ENCODE data around the gene UBE2U. TPM values are rescaled to one million over a fixed set of nuclear protein-coding genes. Genes with fewer than 3 reads are reported as not detected.

UBE2U gene, protein sequence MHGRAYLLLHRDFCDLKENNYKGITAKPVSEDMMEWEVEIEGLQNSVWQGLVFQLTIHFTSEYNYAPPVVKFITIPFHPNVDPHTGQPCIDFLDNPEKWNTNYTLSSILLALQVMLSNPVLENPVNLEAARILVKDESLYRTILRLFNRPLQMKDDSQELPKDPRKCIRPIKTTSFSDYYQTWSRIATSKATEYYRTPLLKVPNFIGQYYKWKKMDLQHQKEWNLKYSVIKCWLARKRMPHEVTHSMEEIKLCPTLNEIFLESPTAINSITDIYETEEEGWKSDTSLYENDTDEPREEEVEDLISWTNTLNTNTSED
- polyA plus RNA-seq (2013, experiment 1 of 2), result not detected
- polyA plus RNA-seq (2013, experiment 2 of 2), result not detected

DNA sequence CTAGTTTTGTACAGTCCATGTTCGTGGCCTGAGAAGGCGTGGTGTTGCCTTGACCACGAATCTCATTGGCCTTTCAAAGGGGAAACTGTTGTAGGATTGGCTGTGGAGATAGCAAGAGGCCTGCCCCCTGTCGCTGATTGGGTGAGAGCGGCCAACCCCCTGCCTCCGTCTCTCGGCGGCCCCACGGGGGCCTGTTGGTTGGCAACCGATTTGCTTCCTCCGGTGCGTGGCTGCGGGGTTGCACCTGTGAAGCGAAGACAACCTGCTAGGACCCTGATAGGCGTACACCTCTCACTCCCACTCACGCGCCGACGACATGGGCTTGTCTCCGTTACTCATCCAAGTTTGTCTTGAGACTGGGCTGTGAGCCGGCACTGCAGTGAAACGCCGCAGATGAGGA, at the start of gene UBE2U:
Gene UBE2U, plus strand, starts transcription at position 204 of the 400 bp plus-strand sequence. CDS start 428 bp downstream, outside the sequence.
- no peak within 1 kb of the TSS for H3K4me3 ChIP-seq (ENCODE audit: extremely low read depth, insufficient read depth, low read length, poor library complexity, severe bottlenecking)
- no peaks in the 10 kb centered on the region for H3K4me1 ChIP-seq (ENCODE audit: control insufficient read depth, insufficient read depth, low read length, poor library complexity, severe bottlenecking)
- no peaks in the 10 kb centered on the region for H3K36me3 ChIP-seq (ENCODE audit: control insufficient read depth, insufficient read depth, low read length)
- H3K9me3 ChIP-seq (ENCODE audit: control insufficient read depth, low read length), result no peaks in the 10 kb centered on the region
- 95 to 98% methylated on average over 22 to 23 of the region's 23 CpGs for WGBS, 2 experiments (ENCODE audit: insufficient coverage in 2 of 2)
- no peak within 1 kb of the TSS for H3K27ac ChIP-seq (ENCODE audit: low read depth, low read length, severe bottlenecking)

DNA sequence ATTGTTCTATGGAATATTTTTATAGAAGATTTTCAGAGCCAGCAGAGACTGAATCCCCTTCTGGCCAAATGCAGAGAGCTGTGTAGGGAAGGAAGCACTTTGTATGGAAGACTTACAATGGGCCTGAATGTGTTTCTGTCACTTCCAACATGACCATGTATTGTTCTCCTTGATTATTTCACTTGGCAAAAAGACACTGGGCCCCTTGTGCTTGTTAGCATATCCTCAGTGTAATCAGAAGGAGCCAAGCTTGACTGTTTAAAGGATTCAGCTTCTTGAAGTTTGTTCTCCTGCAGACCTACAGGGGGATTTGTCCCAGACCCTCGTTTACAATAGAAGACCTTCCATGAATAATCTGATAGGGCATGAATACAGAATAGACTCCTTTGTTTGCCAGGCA, 48.1 kb upstream of the UBE2U start:
- no peak overlapping the region for H3K27ac ChIP-seq (ENCODE audit: low read depth, low read length, severe bottlenecking)
- H3K9me3 ChIP-seq (ENCODE audit: control insufficient read depth, low read length), result no peaks in the 10 kb centered on the region
- H3K36me3 ChIP-seq (ENCODE audit: control insufficient read depth, insufficient read depth, low read length), result peaks cover 12% of the 10 kb centered on the region
- no peaks in the 10 kb centered on the region for H3K4me1 ChIP-seq (ENCODE audit: control insufficient read depth, insufficient read depth, low read length, poor library complexity, severe bottlenecking)
- WGBS, 2 experiments (ENCODE audit: insufficient coverage in 2 of 2), result 60 to 67% methylated on average over 1 of the region's 1 CpG
- no peak overlapping the region for H3K4me3 ChIP-seq (ENCODE audit: extremely low read depth, insufficient read depth, low read length, poor library complexity, severe bottlenecking)

DNA sequence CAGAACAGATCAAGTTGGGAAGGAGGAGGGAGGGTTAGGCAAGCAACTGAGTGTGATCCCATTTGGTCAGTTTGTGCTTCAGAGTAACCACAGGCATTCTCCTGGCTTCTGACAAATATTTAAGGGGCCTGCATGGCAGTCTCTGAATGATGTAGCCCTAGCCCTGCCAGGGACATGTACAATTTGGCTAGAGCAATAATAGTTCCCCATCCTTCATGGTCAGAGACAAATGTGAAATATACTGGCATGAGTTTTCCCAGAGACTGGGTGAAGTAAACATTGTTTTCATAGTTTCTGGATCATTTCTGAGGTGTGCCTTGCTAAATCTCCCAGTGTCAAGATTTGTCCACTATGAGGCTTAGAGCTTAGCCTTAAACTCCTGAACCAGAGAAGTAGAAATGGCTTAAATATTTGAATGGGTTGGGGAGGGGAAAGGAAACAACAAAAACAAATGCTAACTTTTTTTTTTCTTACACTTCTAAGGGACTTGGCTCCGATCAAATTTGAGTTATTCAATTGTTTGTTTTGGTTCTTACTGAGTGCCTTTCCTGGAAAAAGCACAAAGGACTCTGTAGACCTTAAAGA, 42.0 kb upstream of the UBE2U start:
- no peaks in the 10 kb centered on the region for H3K9me3 ChIP-seq (ENCODE audit: control insufficient read depth, low read length)
- H3K4me3 ChIP-seq (ENCODE audit: extremely low read depth, insufficient read depth, low read length, poor library complexity, severe bottlenecking), result no peak overlapping the region
- H3K4me1 ChIP-seq (ENCODE audit: control insufficient read depth, insufficient read depth, low read length, poor library complexity, severe bottlenecking), result peaks cover 20% of the 10 kb centered on the region
- peak overlapping the region; percentile 48 for H3K27ac ChIP-seq (ENCODE audit: low read depth, low read length, severe bottlenecking)
- peaks cover 13% of the 10 kb centered on the region for H3K36me3 ChIP-seq (ENCODE audit: control insufficient read depth, insufficient read depth, low read length)
- no CpG with 5 or more reads among the region's 1 CpG for WGBS, 2 experiments (ENCODE audit: insufficient coverage in 2 of 2)

DNA sequence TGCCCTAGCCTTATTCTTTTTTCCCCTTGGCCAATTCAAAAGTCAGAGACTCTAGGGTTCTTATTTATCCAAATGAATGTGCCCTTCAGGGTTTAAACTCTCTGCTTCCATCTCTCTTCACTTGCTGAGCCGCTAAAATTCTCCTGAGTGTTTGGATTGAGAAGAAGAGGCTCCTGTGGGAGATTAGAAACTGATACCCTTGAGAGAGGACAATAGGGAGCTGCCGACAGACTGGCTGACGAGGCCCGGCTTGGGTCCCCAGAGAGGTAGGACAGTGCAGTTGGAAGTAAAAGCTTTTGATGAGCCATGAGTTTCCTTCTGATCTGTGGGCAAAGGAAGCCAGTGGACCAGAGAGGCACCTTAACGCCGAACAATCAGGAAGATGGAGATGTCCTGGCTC, 41.3 kb upstream of the UBE2U start:
- Histone ChIP-seq H3K27ac (ENCODE audit: low read depth, low read length, severe bottlenecking) (peak overlapping the region; percentile 48), H3K9me3 (ENCODE audit: control insufficient read depth, low read length) (no peaks in the 10 kb centered on the region), H3K4me3 (ENCODE audit: extremely low read depth, insufficient read depth, low read length, poor library complexity, severe bottlenecking) (no peak overlapping the region), H3K36me3 (ENCODE audit: control insufficient read depth, insufficient read depth, low read length) (peaks cover 19% of the 10 kb centered on the region), H3K4me1 (ENCODE audit: control insufficient read depth, insufficient read depth, low read length, poor library complexity, severe bottlenecking) (peaks cover 20% of the 10 kb centered on the region)
- WGBS, 2 experiments (ENCODE audit: insufficient coverage in 2 of 2), result 85 to 93% methylated on average over 6 of the region's 6 CpGs

DNA sequence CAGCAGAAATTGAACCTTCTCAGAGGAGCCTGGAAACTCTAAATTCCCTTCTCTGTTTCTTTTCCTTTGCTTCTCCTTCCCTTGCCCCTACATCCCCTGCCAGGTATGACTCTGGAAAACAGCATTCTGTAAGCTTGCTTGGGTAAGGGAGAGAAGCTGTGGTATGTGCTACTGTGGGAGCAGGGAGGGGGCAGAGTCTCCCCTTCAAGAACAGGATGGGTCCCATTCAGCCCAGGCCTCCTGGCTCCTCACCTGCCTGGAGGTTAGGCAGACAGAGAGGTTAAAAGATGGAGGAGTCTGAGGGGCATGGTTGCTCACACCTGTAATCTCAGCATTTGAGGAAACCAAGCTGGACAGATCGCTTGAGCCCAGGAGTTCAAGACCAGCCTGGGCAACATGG, 40.6 kb upstream of the UBE2U start:
- 100% methylated on average over 1 of the region's 1 CpG; no CpG with 5 or more reads in 1 of the 2 experiments for WGBS, 2 experiments (ENCODE audit: insufficient coverage in 2 of 2)
- Histone ChIP-seq H3K27ac (ENCODE audit: low read depth, low read length, severe bottlenecking) (no peak overlapping the region), H3K4me3 (ENCODE audit: extremely low read depth, insufficient read depth, low read length, poor library complexity, severe bottlenecking) (no peak overlapping the region), H3K9me3 (ENCODE audit: control insufficient read depth, low read length) (no peaks in the 10 kb centered on the region), H3K4me1 (ENCODE audit: control insufficient read depth, insufficient read depth, low read length, poor library complexity, severe bottlenecking) (peaks cover 20% of the 10 kb centered on the region), H3K36me3 (ENCODE audit: control insufficient read depth, insufficient read depth, low read length) (peaks cover 25% of the 10 kb centered on the region)

DNA sequence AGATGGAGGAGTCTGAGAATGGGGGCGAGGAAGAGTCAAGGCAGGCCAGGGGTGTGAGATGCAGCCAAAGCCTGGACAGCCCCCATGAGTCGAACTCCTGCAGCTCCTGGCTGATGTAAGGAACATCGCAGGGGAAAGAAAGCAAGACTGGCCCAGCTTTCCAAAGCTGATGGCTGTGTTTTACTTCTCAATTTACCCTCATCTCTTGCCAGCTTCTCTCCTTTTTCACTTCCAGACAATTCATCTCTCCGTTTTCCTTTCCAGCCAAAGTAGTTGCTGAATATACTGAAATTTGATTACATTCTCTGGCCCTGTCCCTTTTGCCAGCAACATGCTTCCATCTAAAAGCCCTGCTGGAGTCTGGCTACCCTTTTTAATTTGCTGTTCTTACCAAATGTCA, 40.0 kb upstream of the UBE2U start:
- WGBS, 2 experiments (ENCODE audit: insufficient coverage in 2 of 2), result 94 to 95% methylated on average over 4 of the region's 4 CpGs
- H3K36me3 ChIP-seq (ENCODE audit: control insufficient read depth, insufficient read depth, low read length), result peaks cover 31% of the 10 kb centered on the region
- H3K4me1 ChIP-seq (ENCODE audit: control insufficient read depth, insufficient read depth, low read length, poor library complexity, severe bottlenecking), result peaks cover 20% of the 10 kb centered on the region
- no peak overlapping the region for H3K4me3 ChIP-seq (ENCODE audit: extremely low read depth, insufficient read depth, low read length, poor library complexity, severe bottlenecking)
- peaks cover 2% of the 10 kb centered on the region for H3K9me3 ChIP-seq (ENCODE audit: control insufficient read depth, low read length)
- no peak overlapping the region for H3K27ac ChIP-seq (ENCODE audit: low read depth, low read length, severe bottlenecking)

DNA sequence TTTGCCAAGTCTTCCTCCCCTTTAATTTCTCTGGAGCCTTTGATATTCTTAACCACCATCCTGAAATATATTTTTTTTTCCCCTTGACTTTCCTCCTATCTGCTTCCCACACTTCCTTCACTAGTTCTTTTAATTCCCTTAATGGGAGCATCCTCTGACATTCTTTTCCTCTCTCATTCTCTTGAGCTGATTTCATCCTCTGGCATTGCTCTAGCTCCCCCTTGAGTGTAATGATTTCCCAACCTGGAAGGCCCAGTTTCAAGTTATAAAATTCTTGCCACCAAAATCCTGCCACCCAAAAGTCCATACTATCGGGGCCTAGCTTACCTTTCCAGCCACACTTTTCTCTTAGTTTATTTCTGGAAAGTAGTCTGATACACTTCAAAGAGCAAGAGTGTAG, 39.5 kb upstream of the UBE2U start:
- H3K4me3 ChIP-seq (ENCODE audit: extremely low read depth, insufficient read depth, low read length, poor library complexity, severe bottlenecking), result no peak overlapping the region
- peaks cover 34% of the 10 kb centered on the region for H3K36me3 ChIP-seq (ENCODE audit: control insufficient read depth, insufficient read depth, low read length)
- peaks cover 7% of the 10 kb centered on the region for H3K9me3 ChIP-seq (ENCODE audit: control insufficient read depth, low read length)
- H3K4me1 ChIP-seq (ENCODE audit: control insufficient read depth, insufficient read depth, low read length, poor library complexity, severe bottlenecking), result peaks cover 20% of the 10 kb centered on the region
- WGBS, 2 experiments (ENCODE audit: insufficient coverage in 2 of 2), result 60% methylated on average over 1 of the region's 1 CpG; no CpG with 5 or more reads in 1 of the 2 experiments
- no peak overlapping the region for H3K27ac ChIP-seq (ENCODE audit: low read depth, low read length, severe bottlenecking)

DNA sequence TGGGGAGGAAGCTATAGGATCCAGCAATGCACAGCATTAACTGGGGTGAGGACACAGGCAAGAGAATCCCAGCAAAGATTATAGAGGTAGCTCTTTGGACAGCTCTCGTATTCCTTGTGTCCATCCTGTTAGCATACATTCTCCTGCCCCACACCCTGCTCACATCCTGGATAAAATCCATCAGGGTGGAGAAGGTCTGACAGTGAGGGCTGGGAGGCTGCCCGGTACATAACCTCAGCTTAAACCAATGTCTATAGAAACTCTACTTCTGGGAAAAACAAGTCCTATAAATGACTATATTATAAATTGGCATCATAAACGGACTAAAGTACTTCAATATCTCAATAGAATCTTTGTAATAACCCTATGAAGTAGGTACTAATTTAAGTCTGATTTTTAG, 36.8 kb upstream of the UBE2U start:
- H3K9me3 ChIP-seq (ENCODE audit: control insufficient read depth, low read length), result peaks cover 20% of the 10 kb centered on the region
- no peak overlapping the region for H3K27ac ChIP-seq (ENCODE audit: low read depth, low read length, severe bottlenecking)
- peaks cover 40% of the 10 kb centered on the region for H3K36me3 ChIP-seq (ENCODE audit: control insufficient read depth, insufficient read depth, low read length)
- 100% methylated on average over 1 of the region's 3 CpGs for WGBS, 2 experiments (ENCODE audit: insufficient coverage in 2 of 2)
- H3K4me1 ChIP-seq (ENCODE audit: control insufficient read depth, insufficient read depth, low read length, poor library complexity, severe bottlenecking), result peaks cover 15% of the 10 kb centered on the region
- no peak overlapping the region for H3K4me3 ChIP-seq (ENCODE audit: extremely low read depth, insufficient read depth, low read length, poor library complexity, severe bottlenecking)

DNA sequence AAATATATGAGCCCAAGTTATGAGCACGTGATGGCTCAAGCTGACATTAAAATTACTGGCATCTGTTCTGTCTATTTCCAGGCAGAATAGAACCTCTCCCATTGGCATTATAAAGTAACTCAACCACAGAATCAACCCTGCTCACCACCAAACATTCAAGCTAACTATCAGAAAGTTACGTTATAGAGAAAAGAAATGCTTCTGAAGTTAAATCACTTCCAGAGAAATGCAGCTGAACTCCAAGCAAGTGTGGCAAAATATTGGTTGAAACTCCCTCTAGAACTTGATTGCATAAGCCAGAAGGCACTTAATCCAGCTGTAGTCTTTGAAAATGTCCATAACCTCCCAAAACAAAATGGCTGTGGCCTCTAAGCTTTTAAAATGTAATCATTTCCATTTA, 36.2 kb upstream of the UBE2U start:
- peaks cover 14% of the 10 kb centered on the region for H3K4me1 ChIP-seq (ENCODE audit: control insufficient read depth, insufficient read depth, low read length, poor library complexity, severe bottlenecking)
- H3K9me3 ChIP-seq (ENCODE audit: control insufficient read depth, low read length), result peaks cover 20% of the 10 kb centered on the region
- no peak overlapping the region for H3K4me3 ChIP-seq (ENCODE audit: extremely low read depth, insufficient read depth, low read length, poor library complexity, severe bottlenecking)

DNA sequence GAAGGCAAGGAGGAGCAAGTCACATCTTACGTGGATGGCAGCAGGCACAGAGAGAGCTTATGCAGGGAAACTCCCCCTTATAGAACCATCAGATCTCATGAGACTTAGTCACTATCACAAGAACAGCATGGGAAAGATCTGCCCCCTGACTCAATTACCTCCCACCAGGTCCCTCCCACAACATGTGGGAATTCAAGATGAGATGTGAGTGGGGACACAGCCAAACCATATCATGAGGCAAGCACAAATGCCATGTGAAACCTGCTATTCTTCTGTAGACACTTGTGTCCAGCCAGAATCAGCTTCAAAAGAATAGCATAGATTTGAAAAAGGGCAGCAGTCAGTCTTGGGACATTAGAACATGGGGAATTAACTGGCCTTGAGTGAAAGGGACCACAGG, 32.2 kb upstream of the UBE2U start:
- 80% methylated on average over 1 of the region's 1 CpG; no CpG with 5 or more reads in 1 of the 2 experiments for WGBS, 2 experiments (ENCODE audit: insufficient coverage in 2 of 2)
- Histone ChIP-seq H3K9me3 (ENCODE audit: control insufficient read depth, low read length) (peaks cover 20% of the 10 kb centered on the region), H3K4me1 (ENCODE audit: control insufficient read depth, insufficient read depth, low read length, poor library complexity, severe bottlenecking) (peaks cover 32% of the 10 kb centered on the region), H3K36me3 (ENCODE audit: control insufficient read depth, insufficient read depth, low read length) (peaks cover 40% of the 10 kb centered on the region), H3K4me3 (ENCODE audit: extremely low read depth, insufficient read depth, low read length, poor library complexity, severe bottlenecking) (no peak overlapping the region), H3K27ac (ENCODE audit: low read depth, low read length, severe bottlenecking) (peak overlapping the region; percentile 88)

More for the DNA sequence above, 36.2 kb upstream of the UBE2U start:
- H3K27ac ChIP-seq (ENCODE audit: low read depth, low read length, severe bottlenecking), result no peak overlapping the region
- H3K36me3 ChIP-seq (ENCODE audit: control insufficient read depth, insufficient read depth, low read length), result peaks cover 40% of the 10 kb centered on the region
- 50 to 73% methylated on average over 1 to 2 of the region's 2 CpGs for WGBS, 2 experiments (ENCODE audit: insufficient coverage in 2 of 2)

DNA sequence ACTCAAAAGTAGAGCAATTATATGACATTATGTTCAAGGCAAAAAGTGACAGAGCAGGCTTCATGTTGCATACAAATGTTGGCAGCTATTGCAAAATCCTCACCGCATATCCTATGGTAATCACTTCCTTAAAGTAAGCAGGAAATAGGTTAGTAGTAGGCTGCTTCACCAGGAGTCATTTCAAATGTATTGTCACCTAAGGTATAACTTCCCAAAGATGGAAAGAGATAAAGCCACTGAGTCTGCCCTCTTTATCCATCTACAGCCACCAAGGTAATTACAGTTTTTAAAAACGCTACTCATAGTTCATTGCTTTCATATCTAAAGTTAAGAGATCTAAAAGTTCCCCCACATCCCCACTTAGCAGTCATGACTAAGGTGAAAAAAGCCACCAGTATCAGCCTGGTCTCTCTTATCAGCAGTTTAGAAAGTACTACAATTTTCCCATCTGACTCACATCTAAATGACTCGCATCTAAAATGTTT, 31.6 kb upstream of the UBE2U start:
- Histone ChIP-seq H3K27ac (ENCODE audit: low read depth, low read length, severe bottlenecking) (peak overlapping the region; percentile 88), H3K36me3 (ENCODE audit: control insufficient read depth, insufficient read depth, low read length) (peaks cover 39% of the 10 kb centered on the region), H3K9me3 (ENCODE audit: control insufficient read depth, low read length) (peaks cover 20% of the 10 kb centered on the region), H3K4me3 (ENCODE audit: extremely low read depth, insufficient read depth, low read length, poor library complexity, severe bottlenecking) (no peak overlapping the region), H3K4me1 (ENCODE audit: control insufficient read depth, insufficient read depth, low read length, poor library complexity, severe bottlenecking) (peaks cover 32% of the 10 kb centered on the region)
- WGBS, 2 experiments (ENCODE audit: insufficient coverage in 2 of 2), result 67 to 79% methylated on average over 1 to 2 of the region's 3 CpGs
